ENCODE measurements around the gene NUP93. TPM values are rescaled to one million over a fixed set of nuclear protein-coding genes. Genes with fewer than 3 reads are reported as not detected.

The NUP93 gene
- total and polyA plus RNA-seq, 9 of the 15 experiments (the other 6 are each of a cell fraction or from before 2014, with no cell fraction given) = 92.0 to 162 (median 121) TPM

DNA sequence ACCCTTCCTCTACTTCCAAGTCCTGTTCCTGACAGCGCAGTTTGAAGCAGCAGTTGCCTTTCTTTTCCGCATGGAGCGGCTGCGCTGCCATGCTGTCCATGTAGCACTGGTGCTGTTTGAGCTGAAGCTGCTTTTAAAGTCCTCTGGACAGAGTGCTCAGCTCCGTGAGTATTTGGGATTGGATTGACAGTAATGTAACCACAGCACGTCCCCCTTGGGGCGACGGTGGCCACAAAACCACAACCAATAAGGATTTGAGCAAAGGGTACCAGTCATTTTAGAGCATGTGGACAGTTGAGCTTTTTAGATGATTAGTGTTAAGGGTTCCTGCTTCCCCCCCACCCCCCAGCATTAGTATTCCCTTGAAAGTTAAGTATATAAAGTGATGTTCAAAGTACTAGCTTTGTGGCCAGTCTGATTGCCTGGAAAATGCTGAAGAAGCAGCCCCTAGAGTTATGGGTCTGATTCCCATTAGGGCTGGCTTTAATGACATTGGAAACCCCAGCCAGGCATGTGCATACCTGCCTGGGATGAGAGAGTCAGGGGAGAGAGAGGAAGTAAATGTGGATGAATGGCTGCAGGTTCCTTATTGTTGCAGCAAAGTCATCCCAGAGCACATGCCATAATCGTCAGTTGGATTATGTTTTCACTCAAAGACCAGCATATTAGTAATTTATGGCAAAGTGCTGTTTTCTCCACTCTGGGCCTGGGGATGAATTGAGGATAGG, 103.5 kb downstream of the NUP93 start (continued):
- no peak for TF ChIP-seq ZBTB40 (IDR thresholded peaks at IDR 0.05)
- TF ChIP-seq ZBTB40 (CRISPR knock-in tag; IDR thresholded peaks at IDR 0.05) = no peak
- no peak for TF ChIP-seq TBL1XR1 (IDR thresholded peaks at IDR 0.05; ENCODE audit: low read length in 2 of 2)
- no peak for TF ChIP-seq TCF7L2 (IDR thresholded peaks at IDR 0.05; ENCODE audit: low read depth, low read length)
- TF ChIP-seq ZNF354B (CRISPR knock-in tag; IDR thresholded peaks at IDR 0.05) = no peak
- TF ChIP-seq ZNF224 (CRISPR knock-in tag; IDR thresholded peaks at IDR 0.05) = no peak
- no peak for TF ChIP-seq ZBTB2 (IDR thresholded peaks at IDR 0.05)
- no peak for TF ChIP-seq BCLAF1 (IDR thresholded peaks at IDR 0.05; ENCODE audit: borderline replicate concordance in 1 of 2, control insufficient read depth in 1 of 2, low read depth in 2 of 2, low read length in 1 of 2)

All from K562 (cell line).